WTC11 (cell line): Measurements from ENCODE around the gene DUSP22. TPM values are rescaled to one million over a fixed set of nuclear protein-coding genes. Genes with fewer than 3 reads are reported as not detected.

ENCODE experiments used
- ATAC-seq: fragments of 200-7000 bp; cut with Tn5 transposase; 2 replicates; pipeline ENCODE4 v1.10.0; 2021; ENCODE audit warnings: mild to moderate bottlenecking, moderate library complexity
- CTCF ChIA-PET: fragments of 300-600 bp; sonication (Branson Sonifier 250); formaldehyde crosslinking; loops from one replicate; lab custom pipeline; 2021; ENCODE audit warnings: antibody characterized with exemption; lab: Charles Lee
- POLR2A ChIA-PET: fragments of 350-600 bp; sonication (Branson Sonifier 250); formaldehyde crosslinking; loops from one replicate; lab custom pipeline; 2021; ENCODE audit warnings: antibody characterized with exemption; lab: Charles Lee
- DNase-seq: peaks from one replicate; pipeline ENCODE4 v3.0.0; 2021; ENCODE audit warnings: low spot score
- H3K27ac Mint-ChIP-seq: 2 replicates; pipeline ENCODE4 v1.8.0; 2021; ENCODE audit warnings: mixed read lengths
- H3K27me3 Mint-ChIP-seq: 2 replicates; pipeline ENCODE4 v1.8.0; 2021; ENCODE audit warnings: low read depth, mild to moderate bottlenecking, moderate library complexity, mixed read lengths
- H3K36me3 Mint-ChIP-seq: 2 replicates; pipeline ENCODE4 v1.8.0; 2021; ENCODE audit warnings: mixed read lengths
- H3K4me1 Mint-ChIP-seq: 2 replicates; pipeline ENCODE4 v1.8.0; 2022; ENCODE audit warnings: mixed read lengths
- H3K4me3 Mint-ChIP-seq: 2 replicates; pipeline ENCODE4 v1.8.0; 2021; ENCODE audit warnings: mild to moderate bottlenecking, moderate library complexity, mixed read lengths
- H3K9me3 Mint-ChIP-seq: 2 replicates; pipeline ENCODE4 v1.8.0; 2021; ENCODE audit warnings: mixed read lengths
- ATF3 ChIP-seq: sonication (generic); formaldehyde crosslinking; conservative IDR thresholded peaks from 2 replicates; pipeline ENCODE4 v1.8.1; 2022; ENCODE audit warnings: mild to moderate bottlenecking, missing genetic modification reagents
- CREM ChIP-seq: sonication (generic); formaldehyde crosslinking; IDR thresholded peaks from 2 replicates; pipeline ENCODE4 v1.8.1; 2022; ENCODE audit warnings: mild to moderate bottlenecking, missing genetic modification reagents, moderate library complexity
- FOXJ3 ChIP-seq: sonication (generic); formaldehyde crosslinking; IDR thresholded peaks from 2 replicates; pipeline ENCODE4 v1.9.0; 2021; ENCODE audit warnings: missing genetic modification reagents, mild to moderate bottlenecking, borderline replicate concordance
- KAT7 ChIP-seq: sonication (generic); formaldehyde crosslinking; IDR thresholded peaks from 2 replicates; pipeline ENCODE4 v1.8.1; 2023; ENCODE audit warnings: missing genetic modification reagents, mild to moderate bottlenecking, borderline replicate concordance
- MAX ChIP-seq: sonication (generic); formaldehyde crosslinking; IDR thresholded peaks from 2 replicates; pipeline ENCODE4 v1.8.0; 2022; ENCODE audit warnings: mild to moderate bottlenecking, missing genetic modification reagents
- MYBL2 ChIP-seq: sonication (generic); formaldehyde crosslinking; IDR thresholded peaks from 2 replicates; pipeline ENCODE4 v1.8.1; 2023; ENCODE audit warnings: mild to moderate bottlenecking, moderate library complexity, missing genetic modification reagents
- TEAD4 ChIP-seq: sonication (generic); formaldehyde crosslinking; IDR thresholded peaks from 2 replicates; pipeline ENCODE4 v1.8.0; 2022; ENCODE audit warnings: mild to moderate bottlenecking, missing genetic modification reagents
- USF1 ChIP-seq: sonication (generic); formaldehyde crosslinking; IDR thresholded peaks from 2 replicates; pipeline ENCODE4 v1.8.0; 2022; ENCODE audit warnings: mild to moderate bottlenecking, missing genetic modification reagents
- USF2 ChIP-seq: sonication (generic); formaldehyde crosslinking; IDR thresholded peaks from 2 replicates; pipeline ENCODE4 v1.8.1; 2023; ENCODE audit warnings: mild to moderate bottlenecking, missing genetic modification reagents, moderate library complexity
- ZBTB43 ChIP-seq: sonication (generic); formaldehyde crosslinking; IDR thresholded peaks from 2 replicates; pipeline ENCODE4 v1.8.1; 2023; ENCODE audit warnings: mild to moderate bottlenecking, missing genetic modification reagents
- ZNF532 ChIP-seq: fragments of 250-450 bp; sonication (Bioruptor Pico); IDR thresholded peaks from 2 replicates; pipeline ENCODE4 v1.9.0; 2021; ENCODE audit warnings: mild to moderate bottlenecking, borderline replicate concordance
- total RNA-seq: library from RNA; stranded (reverse); gene quantifications from 3 replicates; pipeline ENCODE4 v1.2.3, GENCODE V29; 2021

DUSP22 gene
- total RNA-seq, 1 experiment from 2014 or later, result 38.5 TPM

GRCh38 chr6:358432-358831, 66.1 kb downstream of the DUSP22 start:
- ATAC-seq (no peak), DNase-seq (no peak)
- no peaks in the 10 kb centered on the region for H3K4me1 Mint-ChIP-seq
- TF ChIP-seq FOXJ3 (CRISPR knock-in tag), result no peak
- no peak for TF ChIP-seq ZBTB43 (CRISPR knock-in tag)
- TF ChIP-seq MAX (CRISPR knock-in tag), result no peak
- TF ChIP-seq USF1 (CRISPR knock-in tag), result no peak
- no peak for TF ChIP-seq MYBL2 (CRISPR knock-in tag)
- no peak for TF ChIP-seq TEAD4 (CRISPR knock-in tag)
- no peak overlapping the region for H3K27ac Mint-ChIP-seq
- no peak overlapping the region for H3K4me3 Mint-ChIP-seq
- peaks cover 8% of the 10 kb centered on the region for H3K27me3 Mint-ChIP-seq
- ChIA-PET CTCF (no interaction called here), POLR2A (no interaction called here)
- H3K9me3 Mint-ChIP-seq, result peaks cover 64% of the 10 kb centered on the region
- peaks cover 70% of the 10 kb centered on the region for H3K36me3 Mint-ChIP-seq

- H3K9me3 Mint-ChIP-seq, result peaks cover 66% of the 10 kb centered on the region
- no peaks in the 10 kb centered on the region for H3K4me1 Mint-ChIP-seq
- peaks cover 70% of the 10 kb centered on the region for H3K36me3 Mint-ChIP-seq
- TF ChIP-seq USF2 (CRISPR knock-in tag), result no peak
- TF ChIP-seq ZBTB43 (CRISPR knock-in tag), result no peak
- no peak for TF ChIP-seq CREM (CRISPR knock-in tag)
- TF ChIP-seq ZNF532 (CRISPR knock-in tag), result no peak
- TF ChIP-seq KAT7 (CRISPR knock-in tag), result no peak
- TF ChIP-seq ATF3 (CRISPR knock-in tag), result no peak
- ChIA-PET POLR2A (no interaction called here), CTCF (no interaction called here)
- no peak for ATAC-seq
- no peak overlapping the region for H3K4me3 Mint-ChIP-seq
- no peak for DNase-seq
- H3K27me3 Mint-ChIP-seq, result peaks cover 10% of the 10 kb centered on the region
- H3K27ac Mint-ChIP-seq, result no peak overlapping the region
Measured at GRCh38 chr6:358847-359246, 66.6 kb downstream of the DUSP22 start.
